GM13977 (cell line): ENCODE data around the gene SLC46A3.
"Not testable (repeated sequence)": the region's sequence is repeated elsewhere in the genome, so short reads cannot be mapped to it uniquely, and the experiment has no call there.

Source experiments
- DNase-seq: peaks from one replicate; pipeline ENCODE4 v3.0.0; 2012; ENCODE audit warnings: low spot score
- in situ Hi-C: fragments of 300-500 bp; cut with MboI; formaldehyde crosslinking; loops from one replicate; pipeline ENCODE4 v1.12.0; 2022; ENCODE audit warnings: low sequenced_read_pairs, low pct_unique_long_range_greater_than_20kb, mixed read lengths, inconsistent platforms; ENCODE audit not compliant: unreplicated experiment
- TF ChIP-seq, protein P1 (sequence below): IDR thresholded peaks from 2 replicates; pipeline ENCODE4 v1.5.1; 2012; ENCODE audit warnings: mild to moderate bottlenecking, control low read depth; ENCODE audit not compliant: insufficient read depth; ENCODE audit errors: extremely low read depth, missing control alignments

The SLC46A3 gene

DNA sequence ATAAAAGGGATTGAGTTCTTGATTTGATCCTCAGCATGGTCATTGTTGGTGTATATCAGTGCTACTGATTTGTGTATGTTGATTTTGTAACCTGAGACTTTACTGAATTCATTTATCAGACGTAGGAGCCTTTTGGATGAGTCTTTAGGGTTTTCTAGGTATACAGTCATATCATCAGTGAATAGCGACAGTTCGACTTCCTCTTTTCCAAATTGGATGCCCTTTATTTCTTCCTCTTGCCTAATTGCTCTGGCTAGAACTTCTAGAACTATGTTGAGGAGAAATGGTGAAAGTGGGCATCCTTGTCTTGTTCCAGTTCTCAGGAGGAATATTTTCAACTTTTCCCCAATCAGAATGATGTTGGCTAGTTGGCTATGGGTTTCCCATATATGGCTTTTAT lies 32.9 kb downstream of the SLC46A3 start:
- TF ChIP-seq, protein P1, sequence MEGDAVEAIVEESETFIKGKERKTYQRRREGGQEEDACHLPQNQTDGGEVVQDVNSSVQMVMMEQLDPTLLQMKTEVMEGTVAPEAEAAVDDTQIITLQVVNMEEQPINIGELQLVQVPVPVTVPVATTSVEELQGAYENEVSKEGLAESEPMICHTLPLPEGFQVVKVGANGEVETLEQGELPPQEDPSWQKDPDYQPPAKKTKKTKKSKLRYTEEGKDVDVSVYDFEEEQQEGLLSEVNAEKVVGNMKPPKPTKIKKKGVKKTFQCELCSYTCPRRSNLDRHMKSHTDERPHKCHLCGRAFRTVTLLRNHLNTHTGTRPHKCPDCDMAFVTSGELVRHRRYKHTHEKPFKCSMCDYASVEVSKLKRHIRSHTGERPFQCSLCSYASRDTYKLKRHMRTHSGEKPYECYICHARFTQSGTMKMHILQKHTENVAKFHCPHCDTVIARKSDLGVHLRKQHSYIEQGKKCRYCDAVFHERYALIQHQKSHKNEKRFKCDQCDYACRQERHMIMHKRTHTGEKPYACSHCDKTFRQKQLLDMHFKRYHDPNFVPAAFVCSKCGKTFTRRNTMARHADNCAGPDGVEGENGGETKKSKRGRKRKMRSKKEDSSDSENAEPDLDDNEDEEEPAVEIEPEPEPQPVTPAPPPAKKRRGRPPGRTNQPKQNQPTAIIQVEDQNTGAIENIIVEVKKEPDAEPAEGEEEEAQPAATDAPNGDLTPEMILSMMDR, result no peak
- DNase-seq, result no peak
- in situ Hi-C loops, result no loop called here

DNA sequence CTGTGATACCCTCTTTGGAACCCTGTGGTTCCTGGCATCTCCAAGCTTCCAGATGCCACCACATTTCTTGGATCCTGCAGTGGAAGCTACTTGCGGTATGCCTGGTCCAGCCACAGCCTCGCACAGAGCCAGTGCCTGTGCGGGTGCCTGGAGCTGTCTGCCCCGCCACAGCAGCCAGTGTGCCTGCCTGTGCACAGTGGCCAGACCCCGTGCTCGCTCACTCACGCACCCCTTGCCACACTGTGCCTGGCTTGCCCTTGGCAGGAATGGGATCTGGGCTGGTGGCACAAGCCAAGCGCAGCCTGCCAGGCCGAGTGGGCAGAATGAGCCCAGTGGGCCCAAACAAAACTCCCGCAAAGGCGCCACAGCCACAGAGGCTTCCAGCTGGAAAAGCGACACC lies 33.7 kb downstream of the SLC46A3 start:
- TF ChIP-seq, protein P1, result no peak

DNA sequence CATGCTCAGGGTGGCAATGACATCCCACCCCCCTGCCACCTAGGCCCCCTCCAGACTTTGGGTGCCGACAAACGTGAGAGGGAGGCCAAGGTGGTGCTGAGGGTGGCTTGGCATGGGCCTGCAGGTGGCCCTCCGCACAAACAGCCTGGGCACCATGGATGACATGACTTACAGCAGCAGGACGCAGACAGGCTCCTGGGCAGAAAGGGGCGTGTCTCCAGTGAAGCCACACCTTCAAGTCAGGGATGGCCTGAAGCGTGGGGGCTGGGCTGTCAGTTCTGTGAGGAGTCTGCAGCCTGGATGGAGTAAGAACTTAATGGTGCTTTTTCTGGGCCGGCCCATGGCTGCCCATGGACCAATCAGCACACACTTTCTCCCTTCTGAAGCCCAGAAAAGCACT lies 34.5 kb downstream of the SLC46A3 start:
- in situ Hi-C loops, result no loop called here
- DNase-seq, result no peak
- TF ChIP-seq, protein P1, result no peak

More for the DNA sequence above, 33.7 kb downstream of the SLC46A3 start:
- in situ Hi-C loops, result no loop called here
- no peak for DNase-seq

DNA sequence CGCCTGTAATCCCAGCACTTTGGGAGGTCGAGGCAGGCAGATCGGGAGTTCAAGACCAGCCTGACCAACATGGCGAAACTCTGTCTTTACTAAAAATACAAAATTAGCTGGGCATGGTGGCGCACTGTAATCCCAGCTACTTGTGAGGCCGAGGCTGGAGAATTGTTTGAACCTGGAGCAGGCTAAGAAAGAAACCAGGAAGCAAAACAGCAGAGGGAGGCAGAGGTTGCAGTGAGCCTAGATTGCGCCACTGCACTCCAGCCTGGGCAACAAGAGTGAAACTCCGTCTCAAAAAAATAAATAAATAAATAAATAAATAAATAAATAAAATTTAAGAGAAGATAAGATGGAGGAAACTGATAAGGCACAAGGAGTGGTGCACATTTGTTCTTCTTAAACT lies 35.6 kb downstream of the SLC46A3 start:
- in situ Hi-C loops, DNase-seq: not testable (repeated sequence)

DNA sequence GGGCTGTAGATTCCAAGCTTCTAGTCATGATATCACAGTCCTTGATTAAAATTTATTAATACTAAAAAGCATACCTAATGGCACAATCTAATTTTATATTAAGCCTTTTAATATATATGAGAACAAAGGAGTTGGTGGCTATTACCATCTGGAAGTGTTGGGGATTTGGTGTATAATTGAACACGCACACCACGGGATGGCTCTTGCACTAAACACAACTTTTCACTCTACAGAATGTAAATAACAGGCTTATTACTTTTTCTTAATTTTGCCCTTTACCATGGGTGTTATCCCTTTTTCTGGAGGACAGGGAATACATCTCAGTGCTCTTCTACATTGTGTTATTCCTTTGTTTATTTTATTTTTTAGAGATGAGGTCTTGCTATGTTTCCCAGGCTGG lies 38.2 kb downstream of the SLC46A3 start:
- no peak for DNase-seq
- TF ChIP-seq, protein P1, result no peak
- in situ Hi-C loops, result no loop called here

DNA sequence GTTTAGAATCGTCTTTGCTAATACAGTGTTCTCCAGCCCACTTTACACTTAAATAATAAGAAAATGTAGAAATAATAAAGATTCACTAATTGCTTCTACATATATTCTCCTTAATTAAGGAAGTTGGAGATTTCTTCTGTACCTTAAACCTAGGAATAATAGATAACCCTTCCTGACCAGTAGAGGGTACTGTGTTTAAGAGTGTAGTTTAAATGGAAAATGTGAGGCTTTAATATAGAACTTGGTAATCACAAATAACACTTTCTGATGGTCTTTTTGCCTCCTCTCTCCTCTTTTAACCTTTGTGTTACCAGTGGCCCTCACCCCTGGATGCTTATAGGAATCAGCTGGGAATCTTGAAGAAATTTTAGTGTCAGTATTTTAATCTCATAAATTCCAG lies 39.1 kb downstream of the SLC46A3 start:
- no peak for DNase-seq
- in situ Hi-C loops, result no loop called here
- TF ChIP-seq, protein P1, result peak; percentile 33

DNA sequence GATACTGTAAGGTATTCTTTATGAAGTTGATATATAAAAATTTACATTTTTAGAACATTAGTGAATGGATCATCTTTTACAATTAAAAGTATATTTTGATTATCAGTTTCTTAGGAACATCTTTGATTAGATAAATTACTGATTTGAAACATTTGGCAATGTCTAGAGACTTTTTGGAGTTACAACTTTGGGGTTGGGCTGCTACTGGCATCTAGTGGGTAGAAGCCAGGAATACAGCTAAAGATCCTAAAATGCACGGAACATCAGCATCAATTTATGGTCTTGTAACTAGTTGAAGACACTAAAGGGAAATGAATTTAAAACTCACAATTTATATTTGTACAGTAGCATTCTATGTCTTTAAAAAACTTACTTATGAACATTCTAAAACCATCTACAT lies 40.0 kb downstream of the SLC46A3 start:
- TF ChIP-seq, protein P1, result peak; percentile 11
- in situ Hi-C loops, result no loop called here
- no peak for DNase-seq
